ENCODE data around the gene NPBWR2. TPM values are rescaled to one million over a fixed set of nuclear protein-coding genes. Genes with fewer than 3 reads are reported as not detected.

Gene NPBWR2
- total and polyA plus RNA-seq, 2 donors (not counting 3 experiments of a cell fraction or from before 2014, with no cell fraction given): not detected

DNA sequence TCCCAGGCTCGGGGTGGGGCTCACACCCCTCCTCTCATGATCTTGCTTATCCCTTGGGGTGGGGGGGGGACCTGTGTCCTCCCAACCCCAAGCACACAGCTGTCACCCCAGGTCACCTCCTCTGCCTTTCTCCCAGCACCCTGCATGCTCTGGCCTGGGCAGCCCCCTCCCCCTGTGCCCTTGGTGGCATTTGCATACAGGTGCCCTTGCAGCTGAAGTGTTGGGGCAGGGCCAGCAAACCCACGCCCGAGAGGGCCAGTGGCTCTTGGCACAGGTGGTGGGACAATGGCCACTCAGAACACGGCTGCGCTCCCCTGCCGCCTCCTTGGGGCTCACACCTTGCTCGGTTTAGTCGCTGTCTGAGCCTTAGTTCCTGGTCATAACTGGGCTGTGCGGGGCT lies 45.5 kb upstream of the NPBWR2 start:
- Histone ChIP-seq H3K9me3 (replicated peaks; ENCODE audit: control insufficient read depth, insufficient read depth, low read length) (no peaks in the 10 kb centered on the region), H3K4me3 (replicated peaks in 1 of 3; ENCODE audit: insufficient read depth in 1 of 3, low read depth in 1 of 3, low read length in 3 of 3) (no peak overlapping the region), H4K20me1 (replicated peaks; ENCODE audit: control insufficient read depth, extremely low read depth, insufficient read depth, low read length) (no peaks in the 10 kb centered on the region), H3K4me1 (ENCODE audit: control insufficient read depth, extremely low read depth, insufficient read depth, low read length) (no peaks in the 10 kb centered on the region), H3K27me3 (ENCODE audit: control insufficient read depth in 2 of 2, insufficient read depth in 2 of 2, low read length in 2 of 2) (no peaks in the 10 kb centered on the region), H3K27ac (ENCODE audit: insufficient read depth, low read depth, low read length) (no peak overlapping the region), H3K9ac (replicated peaks; ENCODE audit: extremely low read depth, insufficient read depth, low read length) (no peak overlapping the region), H3K36me3 (ENCODE audit: control insufficient read depth in 2 of 2, extremely low read depth in 1 of 2, insufficient read depth in 2 of 2, low read length in 2 of 2) (no peaks in the 10 kb centered on the region), H2AFZ (ENCODE audit: low read depth, low read length) (no peak overlapping the region), H3K79me2 (ENCODE audit: control insufficient read depth, insufficient read depth, low read length) (no peaks in the 10 kb centered on the region), H3K9me1 (replicated peaks; ENCODE audit: control insufficient read depth, extremely low read depth, insufficient read depth, low read length) (no peaks in the 10 kb centered on the region), H3K4me2 (ENCODE audit: insufficient read depth, low read length) (no peak overlapping the region)
- no peak for FAIRE-seq
- POLR2A ChIA-PET: no interaction called here
- DNase-seq (ENCODE audit: low read depth, low spot score): no peak
- CTCF ChIA-PET: no interaction called here
- dilution Hi-C loops (cut with MboI; ENCODE audit: extremely low pct_ligation_motif_present, low sequenced_read_pairs): no loop called here
- no peak for TF ChIP-seq JUN (IDR thresholded peaks at IDR 0.05; ENCODE audit: borderline replicate concordance, insufficient read depth, insufficient read length, low read depth)
- TF ChIP-seq GATA2 (IDR thresholded peaks at IDR 0.05; ENCODE audit: insufficient read depth, insufficient read length, low read depth, low read length): no peak
- intact Hi-C loops (cut with micrococcal nuclease): no loop called here
- BruUV-seq (replicated peaks): no TSS peak

DNA sequence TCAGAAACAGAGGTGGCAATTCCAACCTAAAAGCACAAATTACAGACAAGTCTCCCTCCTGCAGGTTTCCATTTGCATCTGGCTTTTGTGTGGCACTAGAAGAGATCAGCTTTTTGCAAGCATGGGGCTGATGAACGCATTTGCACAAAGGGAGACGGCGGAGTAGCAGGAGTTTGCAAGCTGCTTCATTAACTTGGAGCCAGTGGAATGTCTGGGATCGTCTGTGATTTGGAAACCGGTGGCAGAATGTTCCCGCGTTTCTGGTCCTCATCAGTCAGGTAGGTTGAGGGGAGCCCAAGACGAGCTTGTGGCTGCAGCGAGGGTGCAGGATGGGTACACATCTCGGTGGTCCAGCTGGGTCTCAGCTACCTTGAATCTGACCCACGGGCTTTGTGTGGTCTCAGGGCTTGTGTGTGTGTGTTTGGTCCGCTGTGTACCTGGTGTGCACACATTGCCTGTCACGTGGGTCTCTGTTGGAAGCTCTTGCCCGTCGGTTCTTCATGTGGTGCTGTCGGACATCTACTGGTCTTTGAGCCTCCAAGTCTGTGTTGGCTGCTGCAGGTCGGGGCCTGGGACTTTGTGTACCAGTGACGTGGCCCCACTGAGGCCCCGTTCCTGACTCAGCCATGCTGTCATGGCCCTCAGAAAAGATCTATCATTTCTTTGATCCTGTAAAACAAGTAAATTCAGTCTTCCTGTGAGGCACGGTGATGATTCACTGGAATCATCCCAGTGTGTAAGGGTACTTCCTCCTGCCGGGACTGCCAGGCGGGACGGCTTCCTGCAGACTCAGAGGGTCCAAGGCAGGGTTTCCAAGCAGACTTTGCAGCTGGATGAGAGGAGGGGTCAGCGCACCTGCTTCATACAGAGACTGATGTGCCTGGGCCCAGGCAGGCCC lies 44.5 kb upstream of the NPBWR2 start:
- Histone ChIP-seq H3K4me3 (replicated peaks in 1 of 3; ENCODE audit: insufficient read depth in 1 of 3, low read depth in 1 of 3, low read length in 3 of 3) (no peak overlapping the region), H3K4me1 (ENCODE audit: control insufficient read depth, extremely low read depth, insufficient read depth, low read length) (no peaks in the 10 kb centered on the region), H2AFZ (ENCODE audit: low read depth, low read length) (no peak overlapping the region), H3K9me3 (replicated peaks; ENCODE audit: control insufficient read depth, insufficient read depth, low read length) (no peaks in the 10 kb centered on the region), H4K20me1 (replicated peaks; ENCODE audit: control insufficient read depth, extremely low read depth, insufficient read depth, low read length) (no peaks in the 10 kb centered on the region), H3K79me2 (ENCODE audit: control insufficient read depth, insufficient read depth, low read length) (no peaks in the 10 kb centered on the region), H3K27me3 (ENCODE audit: control insufficient read depth in 2 of 2, insufficient read depth in 2 of 2, low read length in 2 of 2) (no peaks in the 10 kb centered on the region), H3K9me1 (replicated peaks; ENCODE audit: control insufficient read depth, extremely low read depth, insufficient read depth, low read length) (no peaks in the 10 kb centered on the region), H3K9ac (replicated peaks; ENCODE audit: extremely low read depth, insufficient read depth, low read length) (no peak overlapping the region), H3K27ac (ENCODE audit: insufficient read depth, low read depth, low read length) (no peak overlapping the region), H3K36me3 (ENCODE audit: control insufficient read depth in 2 of 2, extremely low read depth in 1 of 2, insufficient read depth in 2 of 2, low read length in 2 of 2) (no peaks in the 10 kb centered on the region), H3K4me2 (ENCODE audit: insufficient read depth, low read length) (no peak overlapping the region)
- DNase-seq (ENCODE audit: low read depth, low spot score) (peak; percentile 16), FAIRE-seq (peak; percentile 35)
- ChIA-PET CTCF (interaction anchor here (1.3 kb wide), 1 partner anchor 68 kb away, joined by 3 read pairs; the partner anchor contains the start of gene LKAAEAR1), POLR2A (no interaction called here)
- dilution Hi-C loops (cut with MboI; ENCODE audit: extremely low pct_ligation_motif_present, low sequenced_read_pairs) (no loop called here), intact Hi-C loops (cut with micrococcal nuclease) (no loop called here)
- TF ChIP-seq FOS (IDR thresholded peaks at IDR 0.05; ENCODE audit: borderline replicate concordance, insufficient read depth, low read length): peak; percentile 89
- TF ChIP-seq, protein P1, sequence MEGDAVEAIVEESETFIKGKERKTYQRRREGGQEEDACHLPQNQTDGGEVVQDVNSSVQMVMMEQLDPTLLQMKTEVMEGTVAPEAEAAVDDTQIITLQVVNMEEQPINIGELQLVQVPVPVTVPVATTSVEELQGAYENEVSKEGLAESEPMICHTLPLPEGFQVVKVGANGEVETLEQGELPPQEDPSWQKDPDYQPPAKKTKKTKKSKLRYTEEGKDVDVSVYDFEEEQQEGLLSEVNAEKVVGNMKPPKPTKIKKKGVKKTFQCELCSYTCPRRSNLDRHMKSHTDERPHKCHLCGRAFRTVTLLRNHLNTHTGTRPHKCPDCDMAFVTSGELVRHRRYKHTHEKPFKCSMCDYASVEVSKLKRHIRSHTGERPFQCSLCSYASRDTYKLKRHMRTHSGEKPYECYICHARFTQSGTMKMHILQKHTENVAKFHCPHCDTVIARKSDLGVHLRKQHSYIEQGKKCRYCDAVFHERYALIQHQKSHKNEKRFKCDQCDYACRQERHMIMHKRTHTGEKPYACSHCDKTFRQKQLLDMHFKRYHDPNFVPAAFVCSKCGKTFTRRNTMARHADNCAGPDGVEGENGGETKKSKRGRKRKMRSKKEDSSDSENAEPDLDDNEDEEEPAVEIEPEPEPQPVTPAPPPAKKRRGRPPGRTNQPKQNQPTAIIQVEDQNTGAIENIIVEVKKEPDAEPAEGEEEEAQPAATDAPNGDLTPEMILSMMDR (IDR thresholded peaks at IDR 0.05; ENCODE audit: extremely low read depth in 1 of 2, insufficient read depth in 1 of 2, low read depth in 1 of 2, low read length in 2 of 2): no peak
- BruUV-seq (replicated peaks): no TSS peak
